Loucy (cell line): ENCODE measurements around the gene HLA-DOB.

Experiments
- EZH2phosphoT487 ChIP-seq: fragments of 200-600 bp; IDR thresholded peaks from 2 replicates; pipeline ENCODE4 v1.6.1; 2018; ENCODE audit warnings: antibody characterized with exemption, mild to moderate bottlenecking, moderate library complexity, borderline replicate concordance
- TF ChIP-seq, protein P1 (sequence below): fragments of 200-600 bp; sonication (generic); conservative IDR thresholded peaks from 2 replicates; pipeline ENCODE4 v1.5.1; 2014; ENCODE audit warnings: mild to moderate bottlenecking, antibody characterized with exemption, low read length

DNA sequence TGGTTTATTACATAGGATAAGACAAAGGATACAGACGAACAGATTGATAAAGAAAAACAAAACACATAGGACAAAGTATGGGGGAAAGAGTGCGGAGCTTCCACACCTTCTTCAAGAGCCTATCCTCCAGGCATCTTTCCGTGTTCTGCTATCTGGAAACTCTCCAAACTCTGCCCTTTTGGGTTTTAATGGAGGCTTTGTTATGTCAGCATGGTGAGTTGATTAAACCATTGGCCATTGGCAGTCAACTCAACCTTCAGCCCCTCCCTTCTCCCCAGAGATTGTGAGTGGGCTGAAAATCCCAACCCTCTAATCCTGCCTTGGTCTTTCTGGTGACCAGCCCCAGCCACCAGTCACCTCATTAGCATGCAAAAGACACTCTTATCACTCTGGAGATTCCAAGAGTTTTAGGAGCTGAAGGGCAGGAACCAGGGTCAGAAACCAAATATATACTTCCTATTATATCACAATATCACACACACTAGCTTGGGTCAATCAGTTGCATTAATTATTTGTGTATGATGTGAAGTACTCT, 23.8 kb downstream of the HLA-DOB start:
- TF ChIP-seq, protein P1, sequence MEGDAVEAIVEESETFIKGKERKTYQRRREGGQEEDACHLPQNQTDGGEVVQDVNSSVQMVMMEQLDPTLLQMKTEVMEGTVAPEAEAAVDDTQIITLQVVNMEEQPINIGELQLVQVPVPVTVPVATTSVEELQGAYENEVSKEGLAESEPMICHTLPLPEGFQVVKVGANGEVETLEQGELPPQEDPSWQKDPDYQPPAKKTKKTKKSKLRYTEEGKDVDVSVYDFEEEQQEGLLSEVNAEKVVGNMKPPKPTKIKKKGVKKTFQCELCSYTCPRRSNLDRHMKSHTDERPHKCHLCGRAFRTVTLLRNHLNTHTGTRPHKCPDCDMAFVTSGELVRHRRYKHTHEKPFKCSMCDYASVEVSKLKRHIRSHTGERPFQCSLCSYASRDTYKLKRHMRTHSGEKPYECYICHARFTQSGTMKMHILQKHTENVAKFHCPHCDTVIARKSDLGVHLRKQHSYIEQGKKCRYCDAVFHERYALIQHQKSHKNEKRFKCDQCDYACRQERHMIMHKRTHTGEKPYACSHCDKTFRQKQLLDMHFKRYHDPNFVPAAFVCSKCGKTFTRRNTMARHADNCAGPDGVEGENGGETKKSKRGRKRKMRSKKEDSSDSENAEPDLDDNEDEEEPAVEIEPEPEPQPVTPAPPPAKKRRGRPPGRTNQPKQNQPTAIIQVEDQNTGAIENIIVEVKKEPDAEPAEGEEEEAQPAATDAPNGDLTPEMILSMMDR = no peak
- TF ChIP-seq EZH2phosphoT487 = no peak
